Ovary (tissue), 9 donors: ENCODE results near the gene LCN2. TPM values are rescaled to one million over a fixed set of nuclear protein-coding genes. Genes with fewer than 3 reads are reported as not detected.

Experiments
- DNase-seq, 5 donors: peaks; one replicate each; pipeline ENCODE4 v3.0.0-alpha.2; 2019 to 2020
- H3K27ac ChIP-seq, 2 donors: fragments of 200-600 bp; one replicate each; pipeline versions ENCODE4 v1.5.1 to v1.8.0; 2019 to 2022
- H3K27me3 ChIP-seq: fragments of 200-600 bp; one replicate; pipeline ENCODE4 v1.8.0; 2022
- H3K36me3 ChIP-seq: fragments of 200-600 bp; sonication (generic); one replicate; pipeline ENCODE4 v1.5.1; 2019
- H3K4me1 ChIP-seq: one replicate; pipeline ENCODE4 v1.8.1; 2013; ENCODE audit warnings: mild to moderate bottlenecking, moderate library complexity; ENCODE audit not compliant: insufficient read depth
- H3K4me3 ChIP-seq: fragments of 200-600 bp; sonication (generic); one replicate; pipeline ENCODE4 v1.5.1; 2017
- H3K9me3 ChIP-seq, 2 donors: fragments of 200-600 bp in 1 of 2; sonication (generic) in 1 of 2; one replicate each; pipeline versions ENCODE4 v1.5.1 to v1.8.1; 2013 to 2019; ENCODE audit warnings: mild to moderate bottlenecking in 1 of 2, moderate library complexity in 1 of 2
- EP300 ChIP-seq: sonication (generic); formaldehyde crosslinking; IDR thresholded peaks from one replicate; pipeline ENCODE4 v1.6.1; 2017; ENCODE audit warnings: antibody characterized with exemption
- POLR2A ChIP-seq: fragments of 450-650 bp; IDR thresholded peaks from one replicate; pipeline ENCODE4 v1.6.1; 2017; ENCODE audit warnings: antibody characterized with exemption, mild to moderate bottlenecking, moderate library complexity
- WGBS, 3 donors: extraction: QIAGEN DNeasy Blood & Tissue Kit in 1 of 3; methylation state at CpG; one replicate each; pipeline versions ENCODE4 v1.1.5 to v1.1.7; 2013 to 2017; 5-methylcytosine and 5-hydroxymethylcytosine counted together
- intact Hi-C, 4 donors: fragments of 100-400 bp; cut with DNase I; formaldehyde crosslinking; loops; one replicate each; pipeline versions ENCODE4 v1.11.0 to v1.15.1; 2022 to 2023
- polyA plus RNA-seq, 2 donors: library from polyadenylated mRNA; stranded (reverse); fragments of 200-250 nt in 1 of 2; fragments of 350-450 nt in 1 of 2; fragmentation: Illumina TruSeq in 1 of 2; extraction: RNeasy Lipid Tissue Mini Kit (QIAGEN cat#74804) in 1 of 2; gene quantifications; one replicate each; pipeline ENCODE4 v1.2.3, GENCODE V29; 2013 to 2014
- total RNA-seq, 7 donors: library from RNA; depleted of rRNA in 2 of 7; stranded (reverse); fragments of >200 nt in 2 of 7; fragmentation: NEBNext Ultra II Directional in 3 of 7; extraction: Animal tissue kit (Norgen Biotek cat#: 25700) in 3 of 7; gene quantifications; one replicate each; pipeline versions ENCODE4 v1.1.0 to v1.2.4, GENCODE V29; 2016 to 2023
- TF ChIP-seq, protein P1 (sequence below), 3 donors: fragments of 450-650 bp in 2 of 3; fragments of 200-600 bp in 1 of 3; IDR thresholded peaks; one replicate each; pipeline versions ENCODE4 v1.5.1 to v1.8.0; 2016 to 2022; ENCODE audit warnings: antibody characterized with exemption in 3 of 3, mild to moderate bottlenecking in 1 of 3
- donor health status: DM: no; HTN: no; CAD: no; lungs with moderate emphysema.
- donor health status: DM: no; HTN: no; CAD: no.
- donor health status: Bipolar disorder and iron deficiency.
- donor health status: DM: yes; HTN: yes; CAD: no.
- donor health status: DM: no; HTN: no; CAD: no.
- donor health status: DM: yes; HTN: yes; CAD: no.

The LCN2 gene
- total and polyA plus RNA-seq, 9 donors = 0.33 to 19.5 (median 3.6) TPM; not detected in 2

DNA sequence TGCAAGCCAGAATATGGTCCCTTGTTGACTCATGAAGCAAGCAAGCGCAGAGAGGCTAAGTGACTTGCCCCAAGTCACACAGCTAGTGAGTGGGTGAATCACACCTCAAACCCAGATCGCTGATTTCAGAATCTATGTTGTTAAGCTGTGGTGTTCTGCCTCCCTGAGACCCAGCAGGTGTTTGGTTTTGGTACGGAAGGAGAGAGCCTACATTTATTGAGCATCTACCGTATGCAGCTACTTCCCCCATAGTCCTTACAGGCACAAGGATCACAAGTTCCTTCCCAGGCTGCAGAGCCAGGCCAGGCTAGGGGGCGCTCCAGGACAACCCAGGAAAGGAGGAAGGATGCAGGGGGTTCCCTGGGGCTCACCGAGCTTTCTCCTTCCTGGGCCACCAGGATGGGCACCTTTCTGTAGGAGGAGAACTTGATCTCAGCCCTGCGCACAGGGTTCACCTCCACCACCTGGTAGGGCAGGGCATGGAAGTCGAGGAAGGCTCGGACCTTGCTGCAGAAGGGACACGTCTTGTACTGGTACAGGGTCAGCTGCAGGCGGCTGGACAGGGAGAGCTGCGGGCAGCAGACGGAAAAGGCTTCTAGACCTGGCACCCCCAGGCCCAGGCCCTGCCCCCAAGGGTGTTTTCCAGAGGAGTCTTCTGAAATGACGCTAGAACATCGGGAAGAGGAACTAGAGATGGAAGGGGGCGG, 24.2 kb upstream of the LCN2 start:
- peak overlapping the region in 1 of 2 donors; percentile 26 for H3K27ac ChIP-seq
- WGBS, 3 donors = 56 to 63% (median 57%) methylated on average over 15 to 16 of the region's 16 CpGs
- H3K36me3 ChIP-seq = no peaks in the 10 kb centered on the region
- H3K4me3 ChIP-seq = no peak overlapping the region
- intact Hi-C loops = no loop called here
- DNase-seq = peak; percentile 66 to 78 (median 71)
- H3K4me1 ChIP-seq = peaks cover 9% of the 10 kb centered on the region
- no peaks in the 10 kb centered on the region for H3K9me3 ChIP-seq
- TF ChIP-seq, protein P1, sequence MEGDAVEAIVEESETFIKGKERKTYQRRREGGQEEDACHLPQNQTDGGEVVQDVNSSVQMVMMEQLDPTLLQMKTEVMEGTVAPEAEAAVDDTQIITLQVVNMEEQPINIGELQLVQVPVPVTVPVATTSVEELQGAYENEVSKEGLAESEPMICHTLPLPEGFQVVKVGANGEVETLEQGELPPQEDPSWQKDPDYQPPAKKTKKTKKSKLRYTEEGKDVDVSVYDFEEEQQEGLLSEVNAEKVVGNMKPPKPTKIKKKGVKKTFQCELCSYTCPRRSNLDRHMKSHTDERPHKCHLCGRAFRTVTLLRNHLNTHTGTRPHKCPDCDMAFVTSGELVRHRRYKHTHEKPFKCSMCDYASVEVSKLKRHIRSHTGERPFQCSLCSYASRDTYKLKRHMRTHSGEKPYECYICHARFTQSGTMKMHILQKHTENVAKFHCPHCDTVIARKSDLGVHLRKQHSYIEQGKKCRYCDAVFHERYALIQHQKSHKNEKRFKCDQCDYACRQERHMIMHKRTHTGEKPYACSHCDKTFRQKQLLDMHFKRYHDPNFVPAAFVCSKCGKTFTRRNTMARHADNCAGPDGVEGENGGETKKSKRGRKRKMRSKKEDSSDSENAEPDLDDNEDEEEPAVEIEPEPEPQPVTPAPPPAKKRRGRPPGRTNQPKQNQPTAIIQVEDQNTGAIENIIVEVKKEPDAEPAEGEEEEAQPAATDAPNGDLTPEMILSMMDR (IDR thresholded peaks at IDR 0.05) = no peak
- TF ChIP-seq POLR2A (no peak), EP300 (no peak)
- H3K27me3 ChIP-seq = no peaks in the 10 kb centered on the region

DNA sequence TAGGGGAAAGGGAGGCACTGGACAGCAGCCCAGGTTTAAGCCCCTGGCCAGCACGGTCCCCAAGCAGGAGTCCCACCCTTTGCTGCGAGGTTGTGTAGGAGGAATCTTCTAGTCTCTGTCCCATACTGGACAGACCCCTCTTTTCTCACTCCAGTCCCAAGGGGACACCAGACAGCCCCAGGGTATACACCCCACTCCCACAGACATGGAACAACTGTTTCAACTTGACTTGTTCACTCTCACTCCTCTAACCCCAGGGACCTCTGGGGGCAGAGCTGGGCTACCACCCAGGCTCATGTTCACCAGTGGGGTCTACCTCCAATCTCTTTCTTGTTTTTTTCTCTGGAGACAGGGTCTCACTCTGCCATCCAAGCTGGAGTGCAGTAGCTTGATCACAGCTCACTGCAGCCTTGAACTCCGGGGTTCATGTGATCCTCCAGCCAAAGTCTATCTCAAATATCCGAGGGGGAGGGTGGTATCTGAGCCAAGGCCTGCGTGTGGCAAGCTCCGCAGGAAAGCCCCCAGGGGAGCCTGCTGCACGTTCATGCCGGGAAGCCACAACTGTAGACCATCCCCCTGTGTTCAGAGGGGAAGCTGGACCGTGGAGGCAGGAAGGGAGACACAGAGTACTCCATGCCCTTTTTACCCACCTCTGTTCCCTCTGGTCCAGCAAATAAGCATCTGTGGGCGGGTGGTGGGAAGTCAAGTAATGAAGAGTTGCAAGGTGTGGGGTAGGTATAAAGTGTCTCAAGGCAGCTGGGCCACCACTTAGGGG, 23.5 kb upstream of the LCN2 start:
- intact Hi-C loops = no loop called here
- Histone ChIP-seq H3K27me3 (no peaks in the 10 kb centered on the region), H3K4me1 (peaks cover 9% of the 10 kb centered on the region), H3K27ac (peak overlapping the region in 1 of 2 donors; percentile 26), H3K36me3 (no peaks in the 10 kb centered on the region), H3K4me3 (no peak overlapping the region), H3K9me3 (no peaks in the 10 kb centered on the region)
- WGBS, 3 donors = 17 to 26% (median 22%) methylated on average over 10 of the region's 10 CpGs
- TF ChIP-seq, protein P1 (IDR thresholded peaks at IDR 0.05) = no peak
- TF ChIP-seq EP300 (no peak), POLR2A (no peak)
- peak in 2 of 5 donors; percentile 28 to 53 for DNase-seq

DNA sequence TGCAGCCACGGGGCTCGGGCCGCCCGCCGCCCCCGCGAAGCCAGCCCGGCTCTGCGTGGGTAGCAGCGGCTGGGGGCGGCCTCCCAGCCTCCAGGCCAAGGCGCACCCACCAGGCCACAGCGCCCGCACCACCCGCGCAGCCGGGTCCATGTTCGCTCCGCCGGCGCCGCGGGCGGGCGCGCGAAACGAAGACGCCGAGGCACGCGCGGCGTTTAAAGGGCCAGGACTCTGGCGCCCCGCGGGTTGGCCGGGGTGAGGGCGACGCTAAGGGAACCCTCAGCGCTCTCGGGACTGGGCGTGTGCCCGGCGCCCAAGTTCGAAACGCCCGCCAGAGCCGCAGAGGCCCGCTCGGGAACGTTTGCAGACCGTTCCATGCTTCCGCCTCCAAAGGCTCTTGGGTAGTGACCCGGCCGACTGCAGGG, 21.7 kb upstream of the LCN2 start, which contains the start of gene PTGES2:
TSS of gene PTGES2 (minus strand) at position 162 of the 422 bp plus-strand sequence. CDS start at position 150, 12 bp downstream.
- peaks cover 9% of the 10 kb centered on the region for H3K4me1 ChIP-seq
- peak; percentile 75 to 90 (median 79) for DNase-seq
- no peaks in the 10 kb centered on the region for H3K36me3 ChIP-seq
- H3K4me3 ChIP-seq = peak within 1 kb of the TSS; percentile 86
- TF ChIP-seq, protein P1 (IDR thresholded peaks at IDR 0.05) = no peak
- TF ChIP-seq POLR2A = peak; percentile 14
- H3K27ac ChIP-seq = peak within 1 kb of the TSS; percentile 84 to 96
- 0 to 1% (median 0%) methylated on average over 2 to 56 of the region's 56 CpGs for WGBS, 3 donors
- H3K27me3 ChIP-seq = no peaks in the 10 kb centered on the region
- H3K9me3 ChIP-seq = no peaks in the 10 kb centered on the region
- intact Hi-C loops = no loop called here

- intact Hi-C loops = no loop called here
- peak overlapping the region; percentile 84 to 96 for H3K27ac ChIP-seq
- H3K4me1 ChIP-seq = peaks cover 9% of the 10 kb centered on the region
- no peaks in the 10 kb centered on the region for H3K36me3 ChIP-seq
- H3K27me3 ChIP-seq = no peaks in the 10 kb centered on the region
- H3K9me3 ChIP-seq = no peaks in the 10 kb centered on the region
- peak overlapping the region; percentile 86 for H3K4me3 ChIP-seq
- DNase-seq = peak; percentile 80 to 90 (median 85)
- TF ChIP-seq EP300 (no peak), POLR2A (no peak)
- TF ChIP-seq, protein P1 (IDR thresholded peaks at IDR 0.05) = no peak
- 0 to 1% (median 1%) methylated on average over 66 to 82 of the region's 82 CpGs for WGBS, 3 donors
Measured at GRCh38 chr9:128127990-128128835, 21.0 kb upstream of the LCN2 start.
